Measurements from ENCODE around the gene MAP1LC3B.
"Not testable (repeated sequence)": the region's sequence is repeated elsewhere in the genome, so short reads cannot be mapped to it uniquely, and the experiment has no call there.

Gene MAP1LC3B

DNA sequence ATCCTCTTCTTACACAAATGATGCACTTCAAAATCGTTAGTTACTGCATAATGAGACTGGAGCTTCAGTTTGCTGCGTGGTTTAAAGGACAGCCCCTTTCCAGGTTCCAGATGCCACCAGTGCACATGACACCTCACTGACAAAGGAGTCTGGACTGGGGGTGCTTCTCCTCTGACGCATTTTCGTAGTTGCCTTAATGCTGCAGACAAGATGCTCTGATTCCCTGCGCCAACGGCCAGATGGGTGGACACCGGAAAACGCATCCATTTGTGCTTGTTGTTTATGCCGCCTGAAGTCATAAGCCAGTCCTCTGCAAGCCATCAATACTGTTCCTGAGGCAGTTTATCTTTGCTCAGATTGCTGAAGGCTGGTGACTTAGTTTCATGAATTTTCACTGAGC, 24.6 kb upstream of the MAP1LC3B start:
- Mint-ChIP-seq H3K4me3 (peak overlapping the region; percentile 53), H3K9me3 (no peaks in the 10 kb centered on the region), H3K27ac (peak overlapping the region; percentile 94), H3K4me1 (peaks cover 66% of the 10 kb centered on the region), H3K27me3 (no peaks in the 10 kb centered on the region), H3K36me3 (ENCODE audit: low read depth) (peaks cover 24% of the 10 kb centered on the region)
- ATAC-seq: no peak
- DNase-seq: no peak

DNA sequence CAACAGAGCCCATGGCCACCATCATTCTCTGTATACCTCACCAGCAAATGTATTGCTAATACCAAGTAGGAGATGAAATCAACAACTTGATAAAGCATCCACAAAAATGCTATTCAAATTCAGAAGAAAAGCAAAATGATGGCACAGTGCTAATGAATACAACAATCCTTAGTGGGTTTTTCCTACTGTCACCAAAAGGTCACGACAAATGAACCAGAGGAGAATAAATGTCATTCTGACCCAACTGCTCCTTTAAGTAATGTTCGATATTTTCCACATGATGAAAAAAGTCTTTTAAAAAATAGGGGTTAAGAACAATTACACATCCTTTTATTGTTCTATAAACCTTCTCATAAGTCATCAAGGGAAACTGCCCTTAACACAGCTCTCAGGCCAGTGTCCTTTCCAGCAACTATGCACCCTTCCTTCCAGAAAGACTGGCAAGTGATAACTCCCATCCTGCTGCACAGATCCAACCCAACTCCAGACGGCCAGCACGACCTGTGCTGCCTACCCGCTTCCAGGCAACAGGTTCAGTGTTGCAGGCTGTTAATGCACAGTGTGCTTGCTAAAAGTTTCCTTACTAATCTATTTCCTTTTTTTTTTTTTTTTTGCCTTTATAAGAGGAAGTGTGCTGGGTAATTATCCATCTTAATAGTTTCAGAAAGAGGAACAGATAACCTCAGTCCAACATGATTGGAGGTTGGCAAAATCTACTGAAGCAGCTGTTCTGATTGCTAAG, 23.9 kb upstream of the MAP1LC3B start:
- peak; percentile 78 for ATAC-seq
- H3K4me1 Mint-ChIP-seq: peaks cover 66% of the 10 kb centered on the region
- H3K36me3 Mint-ChIP-seq (ENCODE audit: low read depth): peaks cover 24% of the 10 kb centered on the region
- DNase-seq: no peak
- no peaks in the 10 kb centered on the region for H3K27me3 Mint-ChIP-seq
- H3K9me3 Mint-ChIP-seq: no peaks in the 10 kb centered on the region
- peak overlapping the region; percentile 94 for H3K27ac Mint-ChIP-seq
- H3K4me3 Mint-ChIP-seq: peak overlapping the region; percentile 53

DNA sequence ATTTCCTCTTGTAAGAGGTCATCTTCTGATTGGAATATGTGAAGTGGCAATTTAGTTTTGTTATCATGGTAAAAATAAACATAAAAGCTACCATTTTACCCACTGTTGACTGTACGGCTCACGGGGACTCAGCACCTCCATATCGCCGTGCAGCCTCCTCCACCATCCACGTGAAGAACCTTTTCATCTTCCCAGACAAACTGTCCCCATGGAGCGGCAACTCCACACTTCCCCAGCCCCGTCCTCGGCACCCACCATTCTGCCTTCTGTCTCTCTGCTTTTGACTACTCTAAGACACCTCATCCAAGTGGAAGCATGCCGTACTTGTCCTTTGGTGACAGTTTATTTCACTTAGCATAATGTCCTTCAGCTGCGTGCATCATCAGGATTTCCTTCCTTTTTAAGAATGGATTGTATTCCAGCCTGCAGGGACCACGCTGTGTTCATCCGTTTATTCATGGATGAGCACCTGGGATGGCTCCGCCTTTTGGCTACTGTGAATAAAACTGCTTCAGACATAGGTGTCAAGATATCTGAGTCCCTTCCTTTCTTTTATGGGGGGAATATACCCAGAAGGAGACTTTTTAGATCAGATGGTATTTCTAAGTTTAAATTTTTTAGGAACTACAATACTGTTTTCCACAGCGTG, 22.9 kb upstream of the MAP1LC3B start:
- Mint-ChIP-seq H3K4me1 (peaks cover 71% of the 10 kb centered on the region), H3K4me3 (peak overlapping the region; percentile 53), H3K27me3 (no peaks in the 10 kb centered on the region), H3K27ac (peak overlapping the region; percentile 94), H3K9me3 (no peaks in the 10 kb centered on the region), H3K36me3 (ENCODE audit: low read depth) (peaks cover 23% of the 10 kb centered on the region)
- DNase-seq: no peak
- ATAC-seq: no peak

DNA sequence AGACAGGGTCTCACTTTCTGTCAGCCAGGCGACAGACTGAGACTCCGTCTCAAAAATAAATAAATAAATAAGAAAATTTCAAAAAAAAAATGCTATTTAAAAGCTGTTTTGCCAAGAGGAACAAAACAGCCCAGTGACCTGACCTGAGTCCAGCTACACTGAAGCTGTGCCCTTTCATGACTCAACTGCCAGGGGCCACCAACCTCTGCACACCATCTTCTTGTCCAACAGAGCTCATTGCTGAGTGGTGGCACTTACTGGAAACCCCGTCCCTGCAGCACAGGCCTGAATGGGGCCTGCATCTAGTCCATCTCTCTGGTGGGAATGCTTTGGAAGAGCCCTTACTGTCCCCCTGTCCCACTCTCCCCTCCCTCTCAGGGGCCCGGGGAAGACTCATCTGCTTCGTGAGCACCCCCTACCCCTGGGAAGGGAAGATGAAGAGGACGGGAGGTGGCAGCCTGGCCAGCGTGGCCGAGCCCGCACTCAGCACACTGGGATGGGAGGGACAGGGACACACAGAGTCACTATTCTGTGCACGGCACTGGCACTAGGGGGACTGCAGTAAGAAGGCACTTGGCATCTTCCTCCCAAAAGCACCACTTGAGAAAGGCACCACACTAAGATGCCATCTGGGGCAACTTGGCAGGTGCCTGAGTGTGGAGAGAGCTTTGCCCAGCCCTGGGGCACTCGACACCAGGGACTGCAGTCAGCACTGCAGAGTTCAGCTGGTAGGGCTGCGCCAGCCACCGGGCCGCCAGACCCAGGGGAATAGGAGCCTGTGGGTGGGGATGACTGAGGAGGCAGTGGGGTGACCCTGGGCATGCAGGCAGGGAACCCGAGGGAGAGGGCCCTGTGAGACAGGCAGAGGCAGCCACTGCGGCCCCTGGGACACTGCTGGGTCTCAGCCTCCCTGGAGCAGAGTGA, 22.1 kb upstream of the MAP1LC3B start:
- peak overlapping the region; percentile 64 for H3K27ac Mint-ChIP-seq
- H3K4me1 Mint-ChIP-seq: peaks cover 65% of the 10 kb centered on the region
- DNase-seq: no peak
- peaks cover 23% of the 10 kb centered on the region for H3K36me3 Mint-ChIP-seq (ENCODE audit: low read depth)
- no peaks in the 10 kb centered on the region for H3K9me3 Mint-ChIP-seq
- no peak overlapping the region for H3K4me3 Mint-ChIP-seq
- ATAC-seq: no peak
- H3K27me3 Mint-ChIP-seq: no peaks in the 10 kb centered on the region

DNA sequence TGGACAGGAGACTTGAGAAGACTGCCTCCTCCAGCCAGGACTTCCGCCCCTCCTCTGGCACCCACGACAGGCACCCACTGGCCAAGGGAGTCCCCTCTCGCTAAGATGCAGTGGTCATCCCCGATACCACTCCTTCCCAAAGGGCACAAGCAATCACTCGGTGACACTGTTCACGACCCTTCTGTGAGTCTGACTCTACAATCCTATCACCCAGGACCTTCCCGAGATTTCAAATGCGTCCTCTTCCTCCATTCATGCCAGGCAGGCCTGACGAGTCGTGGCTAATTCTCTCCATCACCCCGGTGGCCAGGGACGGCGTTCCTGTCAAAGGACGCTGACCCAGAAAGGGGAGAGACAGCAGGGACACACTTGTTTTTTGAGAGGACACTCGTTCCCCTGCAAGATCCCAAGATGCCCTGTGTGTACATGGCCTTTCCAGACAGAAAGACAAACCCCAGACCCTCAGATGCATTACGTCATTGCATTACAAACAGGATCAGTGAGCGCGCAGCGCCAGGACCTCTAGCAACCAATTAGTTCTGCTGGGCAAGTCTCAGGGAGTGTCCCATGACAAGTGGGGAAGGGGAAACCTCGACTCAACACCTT, 20.8 kb upstream of the MAP1LC3B start:
- Mint-ChIP-seq H3K4me1 (peaks cover 69% of the 10 kb centered on the region), H3K27me3 (no peaks in the 10 kb centered on the region), H3K4me3 (no peak overlapping the region), H3K9me3 (no peaks in the 10 kb centered on the region), H3K27ac (peak overlapping the region; percentile 70), H3K36me3 (ENCODE audit: low read depth) (peaks cover 18% of the 10 kb centered on the region)
- DNase-seq (no peak), ATAC-seq (no peak)

DNA sequence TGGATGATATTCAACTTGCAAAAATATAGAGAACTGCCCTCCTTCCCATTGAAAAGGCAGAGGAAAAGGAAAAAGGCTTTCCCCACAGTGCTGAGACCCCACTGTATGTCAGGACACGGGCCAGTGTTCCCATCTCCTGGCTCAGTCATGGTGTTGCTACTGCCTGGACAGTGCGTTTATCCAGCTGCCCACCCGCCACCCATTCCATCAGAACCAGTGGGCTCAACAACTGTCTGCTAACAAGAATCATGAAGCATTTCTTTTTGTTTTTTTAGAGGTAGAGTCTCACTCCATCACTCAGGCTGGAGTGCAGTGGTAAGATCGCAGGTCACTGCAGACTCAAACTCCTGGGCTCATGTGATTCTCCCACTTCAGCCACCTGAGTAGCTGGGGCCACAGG, 19.8 kb upstream of the MAP1LC3B start:
- H3K27me3 Mint-ChIP-seq: no peaks in the 10 kb centered on the region
- peaks cover 71% of the 10 kb centered on the region for H3K4me1 Mint-ChIP-seq

DNA sequence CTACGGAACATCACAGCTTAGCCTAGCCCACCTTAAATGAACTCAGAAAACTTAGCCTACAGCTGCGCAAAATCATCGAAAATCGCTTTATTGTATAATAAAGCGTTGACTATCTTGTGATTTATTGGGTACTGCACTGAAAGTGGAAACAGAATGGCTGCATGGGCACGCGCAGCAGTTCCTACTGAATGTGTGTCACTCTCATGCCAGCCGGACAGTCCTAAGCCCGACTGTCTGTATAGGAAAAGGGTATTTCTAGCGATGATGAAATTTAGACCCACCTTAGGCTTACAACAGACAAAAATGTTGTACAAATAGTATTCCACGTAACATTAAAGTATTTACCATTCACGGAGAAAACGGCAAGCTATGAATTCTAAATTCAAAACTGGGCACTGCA, 17.8 kb upstream of the MAP1LC3B start:
- Mint-ChIP-seq H3K9me3 (no peaks in the 10 kb centered on the region), H3K4me3 (no peak overlapping the region), H3K27ac (no peak overlapping the region), H3K27me3 (no peaks in the 10 kb centered on the region), H3K36me3 (ENCODE audit: low read depth) (peaks cover 8% of the 10 kb centered on the region), H3K4me1 (peaks cover 54% of the 10 kb centered on the region)
- no peak for DNase-seq
- ATAC-seq: no peak

More for the DNA sequence above, 19.8 kb upstream of the MAP1LC3B start:
- Mint-ChIP-seq H3K36me3 (ENCODE audit: low read depth) (peaks cover 12% of the 10 kb centered on the region), H3K9me3 (no peaks in the 10 kb centered on the region), H3K4me3 (no peak overlapping the region), H3K27ac (no peak overlapping the region)
- ATAC-seq (no peak), DNase-seq (no peak)

DNA sequence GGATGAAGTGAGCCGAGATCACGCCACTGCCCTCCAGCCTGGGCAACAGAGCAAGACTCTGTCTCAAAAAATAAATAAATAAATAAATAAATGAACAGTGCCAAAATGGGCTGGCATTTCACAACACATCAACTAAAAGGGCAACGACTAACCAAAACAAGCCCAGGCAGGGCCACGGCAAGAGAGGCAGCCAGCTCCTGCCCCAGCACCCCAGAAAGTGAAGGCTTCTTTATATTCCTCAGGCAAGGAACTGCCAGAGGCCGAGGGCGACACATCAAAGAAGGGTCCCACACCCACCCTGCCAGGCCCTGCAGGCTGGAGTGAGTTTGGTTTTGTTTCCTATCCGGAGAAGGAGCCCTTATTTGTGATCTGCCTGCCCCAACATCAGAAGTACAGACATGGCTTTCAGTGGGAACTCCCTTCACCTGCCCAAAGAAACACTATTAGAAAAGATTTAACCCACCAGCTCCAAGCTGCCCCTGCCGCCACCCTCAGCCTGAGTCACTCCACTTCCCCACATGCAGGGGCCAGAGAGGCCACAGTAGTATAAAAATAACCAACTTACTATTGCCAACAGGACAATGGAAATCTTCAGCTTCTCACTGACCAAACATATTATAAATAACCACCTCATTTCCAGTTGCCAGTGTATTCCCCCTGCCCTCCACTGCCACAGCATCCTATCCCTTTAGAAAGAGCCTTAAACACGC, 16.6 kb upstream of the MAP1LC3B start:
- ATAC-seq (no peak), DNase-seq (no peak)
- Mint-ChIP-seq H3K27me3 (no peaks in the 10 kb centered on the region), H3K36me3 (ENCODE audit: low read depth) (peaks cover 11% of the 10 kb centered on the region), H3K27ac (peak overlapping the region; percentile 37), H3K4me1 (peaks cover 52% of the 10 kb centered on the region), H3K9me3 (no peaks in the 10 kb centered on the region), H3K4me3 (no peak overlapping the region)

DNA sequence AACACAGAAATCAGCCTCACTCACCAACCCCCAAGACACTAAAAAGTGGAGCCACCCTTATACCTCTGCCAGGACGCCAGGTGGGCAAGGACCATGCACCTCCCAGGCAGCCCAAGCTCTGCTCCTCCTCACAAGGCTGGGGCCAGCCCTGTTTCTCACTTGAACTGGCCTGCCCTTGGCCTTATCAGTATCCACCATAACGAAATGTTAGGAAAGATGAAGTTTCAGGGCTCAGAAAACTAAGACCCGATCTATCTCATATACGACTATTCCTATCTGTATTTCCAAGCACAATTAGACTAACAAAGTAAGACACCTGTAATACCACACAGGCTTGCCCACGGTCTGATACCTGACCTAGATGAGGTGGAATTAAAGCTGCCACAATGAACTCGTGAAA, 15.5 kb upstream of the MAP1LC3B start:
- H3K27ac Mint-ChIP-seq: no peak overlapping the region
- H3K9me3 Mint-ChIP-seq: no peaks in the 10 kb centered on the region
- peaks cover 52% of the 10 kb centered on the region for H3K4me1 Mint-ChIP-seq
- H3K4me3 Mint-ChIP-seq: no peak overlapping the region
- DNase-seq: no peak
- no peaks in the 10 kb centered on the region for H3K27me3 Mint-ChIP-seq
- peaks cover 17% of the 10 kb centered on the region for H3K36me3 Mint-ChIP-seq (ENCODE audit: low read depth)
- ATAC-seq: no peak

DNA sequence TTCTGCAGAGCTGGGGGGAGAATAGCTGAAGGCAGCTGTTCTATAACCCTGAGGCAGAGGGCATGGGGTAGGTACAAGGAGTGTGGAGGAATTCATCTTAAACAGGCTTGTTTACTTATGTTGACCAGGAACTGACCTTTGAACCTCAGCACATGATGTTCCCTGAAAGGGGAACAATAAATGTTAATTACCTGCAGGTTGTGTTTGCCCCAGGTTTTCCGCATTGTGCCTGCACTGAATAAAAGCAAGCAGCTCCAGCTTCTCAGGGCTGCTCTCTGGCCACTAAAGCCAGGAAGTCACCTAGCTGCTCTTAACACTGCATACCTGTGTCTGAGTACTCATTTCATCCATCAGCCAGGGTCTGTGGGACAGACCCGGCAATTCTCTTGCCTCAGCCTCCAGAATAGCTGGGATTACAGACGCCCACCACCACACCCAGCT, 12.8 kb upstream of the MAP1LC3B start:
- not testable (repeated sequence) for DNase-seq, H3K27me3 Mint-ChIP-seq, H3K4me3 Mint-ChIP-seq, H3K27ac Mint-ChIP-seq, H3K9me3 Mint-ChIP-seq, ATAC-seq
- Mint-ChIP-seq H3K36me3 (ENCODE audit: low read depth) (peaks cover 17% of the 10 kb centered on the region), H3K4me1 (peaks cover 53% of the 10 kb centered on the region)

DNA sequence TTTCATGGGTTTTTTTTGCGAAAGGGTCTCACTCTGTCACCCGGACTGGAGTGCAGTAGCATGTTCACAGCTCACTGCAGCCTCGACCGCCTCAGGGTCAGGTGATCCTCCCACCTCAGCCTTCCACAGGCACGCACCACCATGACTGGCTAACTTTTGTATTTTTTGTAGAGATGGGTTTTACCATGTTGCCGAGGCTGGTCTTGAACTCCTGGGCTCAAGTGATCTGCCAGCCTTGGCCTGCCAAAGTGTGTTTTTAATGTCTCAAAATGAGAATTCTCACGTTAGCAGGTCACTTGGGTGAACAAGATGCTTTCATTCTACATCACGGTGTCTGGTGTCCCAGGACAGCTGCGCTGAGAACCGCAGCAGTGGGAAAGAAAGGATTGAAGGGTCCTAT, 11.7 kb upstream of the MAP1LC3B start:
- peaks cover 2% of the 10 kb centered on the region for H3K27me3 Mint-ChIP-seq
- H3K9me3 Mint-ChIP-seq: no peaks in the 10 kb centered on the region
- peak overlapping the region; percentile 89 for H3K27ac Mint-ChIP-seq
- peak overlapping the region; percentile 82 for H3K4me3 Mint-ChIP-seq
- ATAC-seq (no peak), DNase-seq (no peak)
- H3K36me3 Mint-ChIP-seq (ENCODE audit: low read depth): peaks cover 17% of the 10 kb centered on the region
- peaks cover 54% of the 10 kb centered on the region for H3K4me1 Mint-ChIP-seq

DNA sequence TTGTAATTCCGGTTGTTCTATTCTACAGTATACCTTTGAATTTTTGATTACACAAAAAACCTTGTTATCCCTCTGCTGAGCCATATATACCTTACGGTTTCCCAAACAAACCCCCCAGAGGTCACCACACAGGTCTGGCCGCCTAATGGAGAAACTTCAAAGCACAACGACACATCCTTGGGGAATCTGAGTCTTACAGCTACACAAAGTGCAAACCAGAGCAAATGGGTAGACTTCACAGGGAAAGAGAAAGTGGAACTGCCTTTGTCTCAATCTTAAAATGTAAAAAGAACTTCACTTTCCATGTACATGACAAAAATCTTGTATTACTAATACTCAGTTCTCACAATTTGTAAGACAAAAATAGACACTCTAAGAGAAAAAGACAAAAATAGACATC, 11.3 kb upstream of the MAP1LC3B start:
- DNase-seq (no peak), ATAC-seq (no peak)
- Mint-ChIP-seq H3K9me3 (no peaks in the 10 kb centered on the region), H3K4me3 (peak overlapping the region; percentile 82), H3K27ac (peak overlapping the region; percentile 89), H3K36me3 (ENCODE audit: low read depth) (peaks cover 17% of the 10 kb centered on the region), H3K4me1 (peaks cover 50% of the 10 kb centered on the region), H3K27me3 (peaks cover 2% of the 10 kb centered on the region)

DNA sequence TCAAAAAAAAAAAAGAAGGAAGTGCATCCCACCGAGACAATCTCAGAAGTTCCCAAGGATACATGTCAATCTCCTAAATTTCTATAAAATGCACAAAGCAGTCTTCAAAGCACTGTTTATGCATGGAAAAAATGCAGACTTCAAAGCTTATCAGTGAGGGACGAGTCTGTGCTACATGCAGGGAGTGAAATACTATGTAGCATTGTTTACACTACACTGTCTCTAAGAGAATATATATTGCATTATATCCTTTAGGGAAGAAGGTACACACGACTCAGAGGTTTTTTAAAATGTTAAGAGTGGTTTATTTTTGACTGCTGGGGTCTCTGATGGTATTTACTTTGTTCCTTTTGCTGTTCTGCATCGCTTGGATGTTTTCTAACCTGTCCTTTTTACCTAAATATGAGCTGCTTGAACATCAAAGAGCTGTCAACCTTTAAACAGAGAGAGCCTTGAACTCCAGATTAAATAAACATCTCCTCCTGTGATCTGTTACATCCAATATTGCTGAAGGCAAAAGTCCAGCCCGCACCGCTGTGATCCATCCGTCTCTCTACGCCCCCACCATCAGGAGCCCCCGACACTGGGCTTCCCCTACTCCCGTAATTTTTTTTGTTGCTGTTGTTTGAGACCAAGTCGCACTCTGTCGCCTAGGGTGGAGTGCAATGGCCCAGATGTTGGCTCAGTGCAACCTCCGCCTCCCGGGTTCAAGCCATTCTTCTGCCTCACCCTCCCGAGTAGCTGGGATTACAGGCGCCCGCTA, 9.9 kb upstream of the MAP1LC3B start:
- Mint-ChIP-seq H3K4me1 (peaks cover 45% of the 10 kb centered on the region), H3K9me3 (no peaks in the 10 kb centered on the region), H3K27ac (peak overlapping the region; percentile 65), H3K27me3 (peaks cover 2% of the 10 kb centered on the region), H3K36me3 (ENCODE audit: low read depth) (peaks cover 17% of the 10 kb centered on the region), H3K4me3 (peak overlapping the region; percentile 82)
- DNase-seq (no peak), ATAC-seq (no peak)
